Measurements from ENCODE around the gene PABPN1. TPM values are rescaled to one million over a fixed set of nuclear protein-coding genes. Genes with fewer than 3 reads are reported as not detected.

Gene PABPN1
- total and polyA plus RNA-seq, 9 of the 15 experiments (the other 6 are each of a cell fraction or from before 2014, with no cell fraction given) = 32.6 to 388 (median 178) TPM

- TF ChIP-seq ZNF639 (CRISPR knock-in tag; conservative IDR thresholded peaks at IDR 0.05 in 1 of 2, IDR thresholded peaks at IDR 0.05 in 1 of 2) (peak in 1 of 2 experiments; percentile 99; a peak in 2 of 4 replicates), RREB1 (CRISPR knock-in tag; IDR thresholded peaks at IDR 0.05) (no peak), CREB3L1 (IDR thresholded peaks at IDR 0.05; ENCODE audit: borderline replicate concordance, low read depth) (peak; percentile 71; the same call in 1 of the 2 replicates), MEF2A (IDR thresholded peaks at IDR 0.05; ENCODE audit: control insufficient read depth, low read depth, low read length) (no peak), ZNF134 (CRISPR knock-in tag; conservative IDR thresholded peaks at IDR 0.05) (no peak)
These were observed at the start of gene PABPN1 (continued) for GRCh38 chr14:23320584-23321571.

All from K562 (cell line).